Activated B cell treated with CpG ODN at 0.5 μM for 24 hours (primary cell): Measurements from ENCODE around the gene VTCN1. TPM values are rescaled to one million over a fixed set of nuclear protein-coding genes. Genes with fewer than 3 reads are reported as not detected.
A peak's percentile ranks its signal among the peaks of the same experiment; 100 is the strongest.
"Not testable (repeated sequence)": the region's sequence is repeated elsewhere in the genome, so short reads cannot be mapped to it uniquely, and the experiment has no call there.

Experiments
- ATAC-seq: fragments of 200-7000 bp; cut with Tn5 transposase; one replicate; pipeline ENCODE4 v1.10.0; 2021; ENCODE audit warnings: low read depth, mild to moderate bottlenecking, moderate library complexity
- CTCF ChIA-PET: fragments of 350-600 bp; sonication (Branson Sonifier 250); formaldehyde crosslinking; loops from one replicate; lab custom pipeline; 2021; ENCODE audit warnings: antibody characterized with exemption; lab: Charles Lee
- POLR2A ChIA-PET: fragments of 350-600 bp; sonication (Branson Sonifier 250); formaldehyde crosslinking; loops from one replicate; lab custom pipeline; 2021; ENCODE audit warnings: antibody characterized with exemption; lab: Charles Lee
- DNase-seq: peaks from one replicate; pipeline ENCODE4 v3.0.0; 2022
- H3K27ac Mint-ChIP-seq: one replicate; pipeline ENCODE4 v1.8.0; 2020; ENCODE audit warnings: mixed read lengths
- H3K27me3 Mint-ChIP-seq: one replicate; pipeline ENCODE4 v1.8.0; 2021; ENCODE audit warnings: mixed read lengths
- H3K36me3 Mint-ChIP-seq: one replicate; pipeline ENCODE4 v1.8.0; 2021; ENCODE audit warnings: low read depth, mixed read lengths
- H3K4me1 Mint-ChIP-seq: one replicate; pipeline ENCODE4 v1.8.0; 2021; ENCODE audit warnings: mixed read lengths
- H3K4me3 Mint-ChIP-seq: one replicate; pipeline ENCODE4 v1.8.0; 2020; ENCODE audit warnings: mild to moderate bottlenecking, mixed read lengths
- H3K9me3 Mint-ChIP-seq: one replicate; pipeline ENCODE4 v1.8.0; 2020; ENCODE audit warnings: mixed read lengths
- CTCF ChIP-seq: fragments of 200-600 bp; IDR thresholded peaks from one replicate; pipeline ENCODE4 v1.8.0; 2022; ENCODE audit warnings: antibody characterized with exemption, mild to moderate bottlenecking
- intact Hi-C: fragments of 100-400 bp; cut with micrococcal nuclease; formaldehyde crosslinking; loops from one replicate; pipeline ENCODE4 v1.15.1; 2024
- total RNA-seq: library from RNA; stranded (reverse); gene quantifications from 2 replicates; pipeline ENCODE4 v1.2.3, GENCODE V29; 2022

VTCN1 gene
- total RNA-seq, 1 donor from 2014 or later, result not detected

GRCh38 chr1:117123274-117123673, 87.5 kb downstream of the VTCN1 start:
- Mint-ChIP-seq H3K4me1 (peaks cover 13% of the 10 kb centered on the region), H3K27me3 (peaks cover 4% of the 10 kb centered on the region), H3K27ac (no peak overlapping the region), H3K4me3 (no peak overlapping the region), H3K36me3 (no peaks in the 10 kb centered on the region), H3K9me3 (no peaks in the 10 kb centered on the region)
- no peak for TF ChIP-seq CTCF
- ATAC-seq (no peak), DNase-seq (no peak)
- POLR2A ChIA-PET, result no interaction called here
- CTCF ChIA-PET, result interaction anchor here (1.3 kb wide), 1 partner anchor 9 kb away, joined by 3 read pairs; no protein-coding TSS in a partner anchor
- intact Hi-C loops, result loop anchor here (2.0 to 5.0 kb wide), 6 partner anchors 552 to 971 kb away; partner anchors contain the start of gene CD58

GRCh38 chr1:117122330-117123025, 88.2 kb downstream of the VTCN1 start:
- ATAC-seq (no peak), DNase-seq (no peak)
- POLR2A ChIA-PET, result no interaction called here
- Mint-ChIP-seq H3K4me1 (peaks cover 13% of the 10 kb centered on the region), H3K4me3 (peak overlapping the region; percentile 88), H3K36me3 (no peaks in the 10 kb centered on the region), H3K27me3 (peaks cover 2% of the 10 kb centered on the region), H3K27ac (no peak overlapping the region), H3K9me3 (no peaks in the 10 kb centered on the region)
- intact Hi-C loops, result loop anchor here (1.0 to 5.0 kb wide), 7 partner anchors 413 to 970 kb away; partner anchors contain the start of gene CD58
- CTCF ChIA-PET, result interaction anchor here (1.3 kb wide), 1 partner anchor 9 kb away, joined by 3 read pairs; no protein-coding TSS in a partner anchor
- no peak for TF ChIP-seq CTCF

GRCh38 chr1:117121589-117122329, 89.0 kb downstream of the VTCN1 start, which contains the start of gene TRIM45:
TRIM45 (minus strand) TSS chr1:117121749; CDS start chr1:117121201, 548 bp downstream.
- H3K4me1 Mint-ChIP-seq, result peaks cover 13% of the 10 kb centered on the region
- H3K36me3 Mint-ChIP-seq, result no peaks in the 10 kb centered on the region
- H3K27me3 Mint-ChIP-seq, result peaks cover 2% of the 10 kb centered on the region
- peak; percentile 88 for ATAC-seq
- CTCF ChIA-PET, result no interaction called here
- H3K4me3 Mint-ChIP-seq, result peak within 1 kb of the TSS; percentile 88
- POLR2A ChIA-PET, result no interaction called here
- H3K27ac Mint-ChIP-seq, result peak within 1 kb of the TSS; percentile 54
- no peaks in the 10 kb centered on the region for H3K9me3 Mint-ChIP-seq
- intact Hi-C loops, result loop anchor here (1.0 to 5.0 kb wide), 9 partner anchors 61 to 969 kb away; partner anchors contain the start of genes CD58 and TTF2
- peak; percentile 76 for DNase-seq
- no peak for TF ChIP-seq CTCF

DNA sequence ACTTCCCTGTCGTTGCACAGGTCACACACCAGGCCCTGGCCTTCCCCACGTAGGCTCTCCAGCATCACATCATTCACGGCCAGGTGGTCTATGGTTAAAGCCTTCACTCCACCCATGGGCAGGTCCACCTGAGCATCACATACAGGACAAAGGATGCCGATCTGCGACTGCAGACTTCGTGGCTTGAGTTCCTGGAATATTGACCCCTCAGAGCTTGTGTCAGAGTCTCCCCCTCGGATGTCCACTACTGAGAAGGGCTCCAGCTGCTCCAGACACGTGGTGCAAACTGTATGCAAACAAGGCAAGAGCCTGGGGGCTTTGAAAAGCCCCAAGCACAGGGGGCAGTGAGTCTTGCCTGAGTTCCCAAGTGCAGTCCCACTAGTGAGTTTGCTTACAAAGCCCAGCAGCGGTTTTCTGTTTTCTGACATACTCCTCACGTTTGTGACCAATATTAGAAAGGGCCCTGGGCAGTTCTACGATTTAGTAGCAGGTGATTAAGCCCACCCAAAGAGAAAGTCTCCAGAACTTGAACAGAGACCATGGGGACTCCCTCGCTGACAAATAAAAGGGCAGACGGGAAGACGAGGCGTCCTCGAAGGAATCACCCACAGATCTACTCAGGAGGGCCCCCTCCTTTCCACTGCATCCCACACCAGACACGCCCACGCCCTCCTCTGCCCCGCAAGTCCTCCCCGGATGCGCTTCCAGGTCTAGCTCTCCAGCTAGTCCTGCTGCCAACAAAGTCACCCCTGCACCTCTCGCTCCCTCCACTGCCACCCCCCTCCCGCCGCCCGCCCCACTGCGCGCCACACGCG, 89.7 kb downstream of the VTCN1 start:
- Mint-ChIP-seq H3K27me3 (no peaks in the 10 kb centered on the region), H3K36me3 (no peaks in the 10 kb centered on the region), H3K4me3 (peak overlapping the region; percentile 88), H3K9me3 (no peaks in the 10 kb centered on the region), H3K27ac (no peak overlapping the region), H3K4me1 (peaks cover 13% of the 10 kb centered on the region)
- intact Hi-C loops, result loop anchor here (1.0 to 5.0 kb wide), 6 partner anchors 61 to 969 kb away; partner anchors contain the start of gene TTF2
- ChIA-PET CTCF (no interaction called here), POLR2A (interaction anchor here (1.0 kb wide), 1 partner anchor 25 kb away, joined by 3 read pairs; no protein-coding TSS in a partner anchor)
- no peak for ATAC-seq
- no peak for TF ChIP-seq CTCF
- no peak for DNase-seq

DNA sequence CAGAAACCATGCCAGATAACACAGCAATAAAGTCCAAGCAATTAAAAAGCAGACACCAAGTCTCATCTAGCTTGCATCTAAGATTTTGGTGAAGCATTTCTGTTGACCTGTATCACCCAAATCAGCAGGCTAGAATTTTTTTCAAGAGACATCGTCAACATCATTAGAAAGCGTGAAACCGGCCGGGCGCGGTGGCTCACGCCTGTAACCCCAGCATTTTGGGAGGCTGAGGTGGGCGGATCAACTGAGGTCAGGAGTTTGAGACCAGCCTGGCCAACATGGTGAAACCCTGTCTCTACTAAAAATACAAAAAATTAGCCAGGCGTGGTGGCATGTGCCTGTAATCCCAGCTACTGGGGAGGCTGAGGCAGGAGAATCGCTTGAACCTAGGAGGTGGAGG, 91.6 kb downstream of the VTCN1 start:
- POLR2A ChIA-PET, H3K4me3 Mint-ChIP-seq, H3K9me3 Mint-ChIP-seq, H3K36me3 Mint-ChIP-seq, ATAC-seq, DNase-seq, intact Hi-C loops, H3K27ac Mint-ChIP-seq, H3K27me3 Mint-ChIP-seq: not testable (repeated sequence)
- CTCF ChIA-PET, result interaction anchor here (0.8 kb wide), 1 partner anchor 10 kb away, joined by 3 read pairs; no protein-coding TSS in a partner anchor
- peaks cover 17% of the 10 kb centered on the region for H3K4me1 Mint-ChIP-seq
